ENCODE results near the gene PGRMC2. TPM values are rescaled to one million over a fixed set of nuclear protein-coding genes. Genes with fewer than 3 reads are reported as not detected.
"Not testable (repeated sequence)": the region's sequence is repeated elsewhere in the genome, so short reads cannot be mapped to it uniquely, and the experiment has no call there.

Gene PGRMC2
- total RNA-seq, 3 donors from 2014 or later = 31.3 to 35.5 (median 32.9) TPM

DNA sequence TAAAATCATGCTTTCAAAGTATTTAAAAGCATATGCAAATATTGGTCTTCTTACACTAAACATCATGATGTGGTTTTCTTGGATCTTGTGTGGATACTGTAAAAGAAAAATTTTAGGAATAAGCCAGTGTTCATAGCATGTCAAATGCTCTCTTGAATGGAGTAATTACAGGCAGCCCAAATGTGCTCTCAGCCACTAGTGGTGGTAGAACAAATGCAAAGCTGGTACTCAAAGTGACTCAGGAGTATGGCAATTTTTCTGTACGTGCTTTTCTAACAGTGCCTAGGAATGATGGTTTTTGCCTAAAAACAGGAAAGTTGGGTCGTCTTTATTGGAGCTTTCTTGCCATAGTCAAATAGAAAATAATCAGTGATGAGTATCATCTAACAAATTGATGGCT lies 19.9 kb downstream of the PGRMC2 start:
- Mint-ChIP-seq H3K36me3 (ENCODE audit: insufficient read depth) (peaks cover 12% of the 10 kb centered on the region), H3K9me3 (peaks cover 22% of the 10 kb centered on the region), H3K4me1 (ENCODE audit: low read depth) (no peaks in the 10 kb centered on the region), H3K27me3 (ENCODE audit: low read depth) (peaks cover 2% of the 10 kb centered on the region), H3K4me3 (no peak overlapping the region)
- DNase-seq (no peak), ATAC-seq (no peak)

DNA sequence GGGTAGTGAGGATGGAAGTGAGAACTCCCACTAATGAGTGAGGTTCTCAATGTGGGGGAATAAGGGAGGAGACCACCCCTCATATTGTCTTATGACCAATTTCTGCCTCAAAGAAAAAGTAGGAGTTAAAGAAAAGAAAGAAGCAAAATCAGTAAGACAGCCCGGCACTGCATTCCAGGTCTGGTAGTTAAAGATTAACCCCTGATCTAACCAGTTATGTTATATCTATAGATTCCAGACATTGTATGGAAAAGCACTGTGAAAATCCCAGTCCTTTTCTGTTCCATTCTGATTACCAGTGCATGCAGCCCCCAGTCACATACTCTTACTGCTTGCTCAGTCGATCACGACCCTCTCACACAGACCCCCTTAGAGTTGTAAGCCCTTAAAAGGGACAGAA lies 20.4 kb downstream of the PGRMC2 start:
- H3K36me3 Mint-ChIP-seq (ENCODE audit: insufficient read depth) = peaks cover 12% of the 10 kb centered on the region

DNA sequence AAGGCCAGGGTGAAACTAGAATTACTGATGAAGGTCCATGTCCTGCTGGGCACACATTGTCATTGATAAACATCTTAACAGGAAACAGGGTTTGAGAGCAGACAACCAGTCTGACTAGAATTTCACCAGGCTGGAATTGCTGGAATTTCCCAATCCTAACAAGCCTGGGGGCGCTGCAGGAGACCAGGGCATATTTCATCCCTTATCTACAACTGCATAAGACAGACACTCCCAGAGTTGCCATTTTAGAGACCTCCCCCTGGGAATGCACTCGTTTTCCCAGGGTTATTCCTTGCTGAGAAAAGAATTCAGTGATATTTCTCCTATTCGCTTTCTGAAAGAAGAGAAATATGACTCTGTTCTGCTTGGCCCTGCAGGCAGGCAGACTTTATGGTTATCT lies 22.1 kb downstream of the PGRMC2 start:
- ATAC-seq; H3K27me3 Mint-ChIP-seq (ENCODE audit: low read depth): not testable (repeated sequence)

More for the DNA sequence above, 20.4 kb downstream of the PGRMC2 start:
- not testable (repeated sequence) for ATAC-seq; H3K4me3 Mint-ChIP-seq; H3K27me3 Mint-ChIP-seq (ENCODE audit: low read depth); H3K4me1 Mint-ChIP-seq (ENCODE audit: low read depth); DNase-seq
- H3K9me3 Mint-ChIP-seq = peaks cover 22% of the 10 kb centered on the region

DNA sequence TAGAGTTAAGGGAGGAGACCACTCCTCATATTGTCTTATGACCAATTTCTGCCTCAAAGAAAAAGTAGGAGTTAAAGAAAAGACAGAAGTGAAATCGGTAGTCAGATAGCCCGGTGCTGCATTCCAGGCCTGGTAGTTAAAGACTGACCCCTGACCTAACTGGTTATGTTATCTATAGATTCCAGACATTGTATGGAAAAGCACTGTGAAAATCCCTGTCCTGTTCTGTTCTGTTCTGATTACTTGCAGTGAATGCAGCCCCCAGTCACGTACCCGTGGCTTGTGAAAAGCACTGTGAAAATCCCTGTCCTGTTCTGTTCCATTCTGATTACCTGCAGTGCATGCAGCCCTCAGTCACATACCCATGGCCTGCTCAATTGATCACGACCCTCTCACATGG lies 27.7 kb downstream of the PGRMC2 start:
- ATAC-seq; H3K4me1 Mint-ChIP-seq (ENCODE audit: low read depth); H3K4me3 Mint-ChIP-seq; DNase-seq; H3K36me3 Mint-ChIP-seq (ENCODE audit: insufficient read depth); H3K27me3 Mint-ChIP-seq (ENCODE audit: low read depth): not testable (repeated sequence)
- H3K9me3 Mint-ChIP-seq = peaks cover 11% of the 10 kb centered on the region

More for the DNA sequence above, 22.1 kb downstream of the PGRMC2 start:
- H3K36me3 Mint-ChIP-seq (ENCODE audit: insufficient read depth); H3K4me1 Mint-ChIP-seq (ENCODE audit: low read depth); DNase-seq; H3K4me3 Mint-ChIP-seq: not testable (repeated sequence)
- peaks cover 22% of the 10 kb centered on the region for H3K9me3 Mint-ChIP-seq

DNA sequence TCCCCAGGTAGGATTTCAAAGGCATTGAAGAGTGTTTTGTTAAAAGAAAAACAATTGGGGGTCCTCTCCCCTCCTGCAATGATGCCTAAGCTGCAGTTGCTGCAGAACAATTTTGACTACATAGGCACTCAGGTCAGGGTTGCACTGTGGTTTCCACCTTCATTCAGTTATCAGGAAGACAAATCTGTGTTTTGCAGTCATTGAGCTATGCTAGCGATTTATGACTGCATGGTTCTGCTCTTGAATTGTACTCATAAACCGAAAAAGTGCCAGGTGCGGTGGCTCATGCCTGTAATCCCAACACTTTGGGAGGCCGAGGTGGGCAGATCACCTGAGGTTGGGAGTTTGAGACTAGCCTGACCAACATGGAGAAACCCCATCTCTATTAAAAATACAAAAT lies 29.4 kb downstream of the PGRMC2 start:
- not testable (repeated sequence) for DNase-seq; ATAC-seq; H3K36me3 Mint-ChIP-seq (ENCODE audit: insufficient read depth); H3K4me1 Mint-ChIP-seq (ENCODE audit: low read depth); H3K4me3 Mint-ChIP-seq; H3K9me3 Mint-ChIP-seq
- peaks cover 15% of the 10 kb centered on the region for H3K27me3 Mint-ChIP-seq (ENCODE audit: low read depth)

DNA sequence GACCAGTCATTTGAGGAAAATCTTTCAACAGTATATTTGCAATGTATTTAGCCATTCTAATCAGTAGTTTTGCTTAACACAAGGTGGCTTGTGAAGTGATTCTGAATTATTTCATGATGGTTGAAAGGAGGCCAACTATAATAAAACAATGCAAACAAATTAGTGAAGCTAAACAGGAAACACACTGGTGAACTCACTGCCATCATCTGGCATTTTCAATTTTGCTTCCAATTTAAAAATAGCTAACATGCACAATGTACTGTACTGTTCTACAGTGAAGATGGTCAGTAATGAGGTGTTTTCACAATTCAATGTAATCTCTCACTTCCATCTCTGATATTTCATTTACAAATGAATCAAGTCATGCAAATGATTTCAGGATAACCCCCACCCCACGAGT lies 31.1 kb downstream of the PGRMC2 start:
- H3K9me3 Mint-ChIP-seq = no peaks in the 10 kb centered on the region
- DNase-seq (no peak), ATAC-seq (no peak)
- peaks cover 26% of the 10 kb centered on the region for H3K27me3 Mint-ChIP-seq (ENCODE audit: low read depth)
- H3K4me1 Mint-ChIP-seq (ENCODE audit: low read depth) = no peaks in the 10 kb centered on the region
- no peak overlapping the region for H3K4me3 Mint-ChIP-seq
- H3K36me3 Mint-ChIP-seq (ENCODE audit: insufficient read depth) = no peaks in the 10 kb centered on the region

DNA sequence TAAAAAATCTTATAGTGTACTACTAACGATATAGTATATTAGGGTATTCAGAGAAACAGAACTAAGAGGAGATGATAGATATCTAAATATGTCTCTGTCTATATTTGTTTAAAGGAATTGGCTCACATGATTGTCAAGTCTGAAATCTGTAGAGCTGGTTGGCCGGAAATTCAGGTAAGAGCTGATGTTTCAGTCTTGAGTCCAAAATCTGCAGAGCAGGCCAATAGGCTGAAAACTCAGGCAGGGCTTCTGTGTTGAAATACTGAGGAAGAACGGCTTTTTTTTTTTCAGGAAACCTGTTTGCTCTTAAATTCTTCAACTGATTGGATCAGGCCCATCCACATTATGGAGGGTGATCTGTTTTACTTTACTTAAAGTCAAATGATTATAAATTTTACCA lies 31.7 kb downstream of the PGRMC2 start:
- Mint-ChIP-seq H3K4me3 (no peak overlapping the region), H3K27me3 (ENCODE audit: low read depth) (peaks cover 26% of the 10 kb centered on the region)

DNA sequence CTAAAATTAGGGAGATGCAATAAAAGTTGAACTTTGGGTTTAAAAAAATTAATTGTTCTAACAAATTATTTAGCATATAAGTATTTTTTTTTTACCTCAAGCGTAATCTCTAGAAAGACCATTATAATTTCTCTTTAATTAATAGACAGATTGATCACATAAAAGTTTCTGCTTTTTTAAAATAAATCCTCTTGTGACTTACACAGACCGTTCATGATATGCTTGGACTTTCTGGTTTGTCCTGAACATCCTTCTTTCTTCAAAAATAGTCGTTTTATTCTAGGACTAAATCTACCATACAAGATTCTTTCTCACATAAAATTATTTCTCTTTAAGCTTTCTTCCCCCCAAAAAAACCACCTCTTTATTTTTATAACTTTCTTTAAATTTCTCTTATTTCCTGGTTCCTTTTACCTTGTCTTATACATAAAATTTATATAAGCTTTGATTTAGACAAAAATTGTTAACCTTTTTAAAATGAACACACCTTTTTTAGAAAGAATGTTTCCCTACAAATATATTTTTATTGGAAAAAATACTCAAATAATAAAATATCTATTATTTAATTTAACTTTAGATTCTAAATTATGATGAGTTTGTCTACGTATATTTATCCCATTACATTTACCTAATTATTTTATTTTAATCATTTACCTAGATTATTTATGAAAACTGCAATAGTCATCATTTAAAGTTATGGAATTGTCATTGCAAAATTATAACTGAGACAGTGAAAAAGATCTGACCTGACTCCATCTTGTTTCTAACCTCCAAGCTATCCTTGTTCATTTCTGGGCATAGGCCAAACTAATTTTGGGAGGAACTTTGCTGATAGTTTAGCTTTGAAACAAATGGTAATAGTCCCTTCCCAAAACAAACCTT lies 37.6 kb downstream of the PGRMC2 start:
- peaks cover 22% of the 10 kb centered on the region for H3K27me3 Mint-ChIP-seq (ENCODE audit: low read depth)
- peaks cover 16% of the 10 kb centered on the region for H3K9me3 Mint-ChIP-seq
- ATAC-seq (no peak), DNase-seq (no peak)
- H3K4me1 Mint-ChIP-seq (ENCODE audit: low read depth) = no peaks in the 10 kb centered on the region
- no peaks in the 10 kb centered on the region for H3K36me3 Mint-ChIP-seq (ENCODE audit: insufficient read depth)
- no peak overlapping the region for H3K4me3 Mint-ChIP-seq

More for the DNA sequence above, 31.7 kb downstream of the PGRMC2 start:
- no peaks in the 10 kb centered on the region for H3K9me3 Mint-ChIP-seq
- H3K4me1 Mint-ChIP-seq (ENCODE audit: low read depth) = no peaks in the 10 kb centered on the region
- no peaks in the 10 kb centered on the region for H3K36me3 Mint-ChIP-seq (ENCODE audit: insufficient read depth)
- DNase-seq = no peak
- ATAC-seq = no peak

DNA sequence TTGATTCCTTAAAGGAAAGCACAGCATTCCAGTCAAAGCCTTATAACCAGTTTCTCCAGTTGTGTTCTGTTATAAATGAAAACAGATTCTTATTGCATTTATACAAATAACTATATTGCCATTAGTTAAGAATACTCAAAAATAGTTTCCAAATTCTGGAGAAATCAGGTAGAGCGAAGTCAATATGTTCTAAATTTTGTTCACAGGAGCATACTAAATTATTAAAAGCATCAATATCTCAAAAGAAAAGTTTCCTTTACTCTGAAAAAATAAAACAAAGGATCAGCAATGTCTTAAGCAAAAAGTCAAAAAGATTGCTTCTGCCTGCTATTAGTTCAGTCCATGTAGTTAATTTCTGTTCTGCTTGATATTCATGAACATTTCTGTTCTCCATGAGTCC lies 39.7 kb downstream of the PGRMC2 start:
- H3K4me3 Mint-ChIP-seq = no peak overlapping the region
- peaks cover 9% of the 10 kb centered on the region for H3K27me3 Mint-ChIP-seq (ENCODE audit: low read depth)
- DNase-seq = no peak
- no peaks in the 10 kb centered on the region for H3K4me1 Mint-ChIP-seq (ENCODE audit: low read depth)
- H3K9me3 Mint-ChIP-seq = peaks cover 16% of the 10 kb centered on the region
- ATAC-seq = no peak
- H3K36me3 Mint-ChIP-seq (ENCODE audit: insufficient read depth) = no peaks in the 10 kb centered on the region

DNA sequence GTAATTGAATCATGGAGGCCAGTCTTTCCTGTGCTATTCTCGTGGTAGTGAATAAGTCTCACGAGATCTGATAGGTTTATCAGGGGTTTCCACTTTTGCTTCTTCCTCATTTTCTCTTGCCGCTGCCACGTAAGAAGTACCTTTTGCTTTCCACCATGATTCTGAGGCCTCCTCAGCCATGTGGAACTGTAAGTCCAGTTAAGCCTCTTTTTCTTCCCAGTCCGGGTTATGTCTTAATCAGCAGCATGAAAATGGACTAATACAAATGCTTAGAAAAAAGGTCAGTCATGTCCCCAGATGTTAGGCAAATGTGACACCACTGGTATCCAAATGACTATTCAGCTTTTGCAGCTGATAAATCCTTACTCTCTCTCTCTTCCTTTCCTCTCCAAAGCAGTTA lies 42.2 kb downstream of the PGRMC2 start:
- not testable (repeated sequence) for DNase-seq; H3K36me3 Mint-ChIP-seq (ENCODE audit: insufficient read depth); ATAC-seq; H3K4me1 Mint-ChIP-seq (ENCODE audit: low read depth); H3K27me3 Mint-ChIP-seq (ENCODE audit: low read depth); H3K4me3 Mint-ChIP-seq
- H3K9me3 Mint-ChIP-seq = peaks cover 15% of the 10 kb centered on the region

DNA sequence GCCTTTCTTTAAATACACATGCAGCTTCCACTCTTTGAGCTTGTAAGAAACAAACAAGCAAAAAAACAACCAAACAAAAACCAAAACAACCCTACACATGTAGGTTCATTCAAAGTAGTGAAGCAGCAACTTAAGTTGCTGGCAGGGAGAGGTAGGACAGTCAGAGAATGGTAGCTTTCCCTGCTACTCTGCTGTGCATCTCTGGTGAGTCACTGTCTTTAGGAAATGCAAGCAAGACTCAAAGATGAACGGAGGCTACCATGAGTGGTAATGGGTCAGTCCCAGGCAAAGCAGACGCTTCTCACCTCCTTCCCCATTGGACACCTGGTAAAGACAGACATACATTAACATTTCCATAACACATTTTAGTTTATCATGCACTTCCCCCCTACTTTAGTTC lies 43.2 kb downstream of the PGRMC2 start:
- Mint-ChIP-seq H3K4me1 (ENCODE audit: low read depth) (no peaks in the 10 kb centered on the region), H3K36me3 (ENCODE audit: insufficient read depth) (no peaks in the 10 kb centered on the region), H3K27me3 (ENCODE audit: low read depth) (peaks cover 7% of the 10 kb centered on the region), H3K4me3 (no peak overlapping the region), H3K9me3 (peaks cover 10% of the 10 kb centered on the region)
- DNase-seq (no peak), ATAC-seq (no peak)

DNA sequence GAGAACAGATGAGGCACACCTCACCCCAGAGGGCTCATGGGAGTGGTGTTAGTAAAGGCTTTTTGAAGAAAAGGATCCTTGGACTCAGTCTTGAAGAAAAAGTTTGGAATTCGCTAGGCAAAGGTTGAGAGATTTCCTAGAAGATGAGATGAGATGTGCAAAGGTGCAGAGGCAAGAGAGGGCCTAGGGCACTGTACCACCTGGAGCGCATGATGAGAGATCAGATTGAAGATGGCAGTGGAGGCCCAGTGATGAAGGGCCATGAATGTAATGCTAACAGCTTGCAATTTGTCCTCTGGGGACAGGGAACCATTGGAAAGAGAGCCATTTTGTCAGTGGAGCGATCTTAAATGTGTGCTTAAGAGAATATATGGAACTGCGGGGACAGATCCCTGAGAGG lies 45.0 kb downstream of the PGRMC2 start:
- Mint-ChIP-seq H3K36me3 (ENCODE audit: insufficient read depth) (no peaks in the 10 kb centered on the region), H3K4me3 (no peak overlapping the region), H3K4me1 (ENCODE audit: low read depth) (no peaks in the 10 kb centered on the region), H3K27me3 (ENCODE audit: low read depth) (peaks cover 7% of the 10 kb centered on the region), H3K9me3 (no peaks in the 10 kb centered on the region)
- DNase-seq (no peak), ATAC-seq (no peak)

DNA sequence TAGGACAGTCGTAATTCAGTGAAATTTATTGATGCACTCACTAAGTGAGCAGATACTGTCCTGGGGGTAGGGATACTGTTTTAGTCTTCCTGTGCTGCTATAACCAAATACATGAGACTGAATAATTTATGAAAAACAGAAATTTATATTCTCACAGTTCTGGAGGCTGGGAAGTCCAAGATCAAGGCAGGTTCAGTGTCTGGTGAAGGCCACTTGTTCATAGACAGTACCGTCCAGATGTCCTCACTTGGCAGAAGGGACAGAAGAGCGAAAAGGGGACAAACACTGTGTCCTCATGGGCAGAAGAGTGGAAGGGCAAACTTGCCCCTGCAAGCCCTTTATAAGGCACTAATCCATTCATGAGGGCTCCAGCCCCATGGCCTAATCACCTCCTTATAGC lies 45.6 kb downstream of the PGRMC2 start:
- Mint-ChIP-seq H3K4me1 (ENCODE audit: low read depth) (no peaks in the 10 kb centered on the region), H3K4me3 (no peak overlapping the region)
- no peak for ATAC-seq

DNA sequence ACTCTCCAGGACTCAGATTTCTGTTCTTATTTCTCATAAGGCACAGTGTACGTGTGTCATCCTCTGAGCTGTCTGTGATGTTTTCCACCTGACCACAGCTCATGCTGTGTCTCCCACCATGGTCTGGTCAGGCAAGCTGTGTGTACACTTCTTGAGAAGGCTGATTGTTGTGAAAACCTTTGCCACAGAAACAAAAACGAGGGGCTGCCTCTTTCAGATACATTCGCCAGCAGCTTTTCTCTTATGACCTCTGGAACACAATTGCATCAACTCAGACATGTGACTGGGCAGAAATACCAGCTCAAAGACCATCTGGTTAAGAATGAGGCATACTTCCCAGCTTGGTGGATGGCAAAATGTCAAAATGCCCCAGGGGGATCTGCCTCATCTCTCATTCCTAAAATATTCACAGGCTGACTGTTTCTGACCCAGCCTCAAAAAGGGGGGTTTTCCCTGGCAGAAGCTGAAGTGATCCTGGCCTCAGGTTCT lies 46.1 kb downstream of the PGRMC2 start:
- ATAC-seq (no peak), DNase-seq (no peak)
- no peaks in the 10 kb centered on the region for H3K9me3 Mint-ChIP-seq
- H3K4me3 Mint-ChIP-seq = no peak overlapping the region
- no peaks in the 10 kb centered on the region for H3K4me1 Mint-ChIP-seq (ENCODE audit: low read depth)
- H3K36me3 Mint-ChIP-seq (ENCODE audit: insufficient read depth) = no peaks in the 10 kb centered on the region
- peaks cover 7% of the 10 kb centered on the region for H3K27me3 Mint-ChIP-seq (ENCODE audit: low read depth)

More for the DNA sequence above, 45.6 kb downstream of the PGRMC2 start:
- no peak for DNase-seq
- no peaks in the 10 kb centered on the region for H3K9me3 Mint-ChIP-seq
- peaks cover 7% of the 10 kb centered on the region for H3K27me3 Mint-ChIP-seq (ENCODE audit: low read depth)
- H3K36me3 Mint-ChIP-seq (ENCODE audit: insufficient read depth) = no peaks in the 10 kb centered on the region

DNA sequence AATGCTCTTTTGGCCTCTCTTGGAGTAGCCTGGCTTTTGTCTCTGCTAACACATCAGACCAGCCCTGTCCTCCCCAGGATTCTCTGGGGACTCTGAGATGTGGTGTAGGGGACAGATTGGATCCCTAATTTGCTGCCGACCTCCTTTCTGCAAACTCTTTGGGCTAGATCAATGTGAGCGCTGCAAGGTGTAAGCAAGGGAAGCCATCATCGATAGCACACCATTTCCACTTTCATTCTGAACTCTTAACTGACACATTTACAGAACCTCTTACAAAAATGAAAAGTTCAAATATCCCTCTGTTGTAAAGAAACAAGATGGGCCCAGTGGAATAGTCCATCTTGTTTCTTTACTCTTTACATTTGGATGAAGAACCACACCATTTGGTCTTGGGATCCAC lies 46.6 kb downstream of the PGRMC2 start:
- Mint-ChIP-seq H3K36me3 (ENCODE audit: insufficient read depth) (no peaks in the 10 kb centered on the region), H3K4me1 (ENCODE audit: low read depth) (no peaks in the 10 kb centered on the region), H3K9me3 (no peaks in the 10 kb centered on the region), H3K27me3 (ENCODE audit: low read depth) (peaks cover 7% of the 10 kb centered on the region), H3K4me3 (no peak overlapping the region)
- no peak for DNase-seq
- ATAC-seq = no peak
